GM12872 (cell line): Measurements from ENCODE around the gene TRMT10A.

Source experiments
- CTCF ChIP-seq: IDR thresholded peaks from 3 replicates; pipeline ENCODE4 v1.5.1; 2011; ENCODE audit warnings: low read depth, mild to moderate bottlenecking, low read length, moderate library complexity; ENCODE audit not compliant: insufficient read depth

TRMT10A gene

GRCh38 chr4:99563310-99564186 is at the start of gene TRMT10A:
Gene TRMT10A (minus strand): TSS chr4:99564039. CDS start chr4:99559338, 4,701 bp downstream.
- TF ChIP-seq CTCF = no peak

GRCh38 chr4:99612704-99613103 is 48.9 kb upstream of the TRMT10A start:
- no peak for TF ChIP-seq CTCF

DNA sequence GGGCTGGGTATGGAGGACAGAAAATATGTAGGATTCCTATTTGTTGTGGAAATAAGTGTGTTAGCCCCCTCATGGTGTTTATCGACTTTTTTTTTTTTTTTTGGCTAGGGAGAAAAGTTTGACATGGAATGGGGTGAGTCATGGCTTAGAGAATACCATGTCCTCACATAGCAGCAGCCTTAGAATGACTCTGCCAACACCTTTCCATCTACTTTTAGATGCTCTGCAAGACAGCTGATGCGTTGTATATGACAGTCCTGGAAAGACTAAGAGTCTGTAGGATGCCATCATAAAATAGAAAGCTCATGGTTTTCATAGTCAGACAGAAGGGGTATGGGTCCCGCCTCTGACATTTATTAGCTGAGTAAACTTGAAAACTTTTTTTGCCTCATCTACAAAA is 48.4 kb upstream of the TRMT10A start:
- TF ChIP-seq CTCF = no peak

DNA sequence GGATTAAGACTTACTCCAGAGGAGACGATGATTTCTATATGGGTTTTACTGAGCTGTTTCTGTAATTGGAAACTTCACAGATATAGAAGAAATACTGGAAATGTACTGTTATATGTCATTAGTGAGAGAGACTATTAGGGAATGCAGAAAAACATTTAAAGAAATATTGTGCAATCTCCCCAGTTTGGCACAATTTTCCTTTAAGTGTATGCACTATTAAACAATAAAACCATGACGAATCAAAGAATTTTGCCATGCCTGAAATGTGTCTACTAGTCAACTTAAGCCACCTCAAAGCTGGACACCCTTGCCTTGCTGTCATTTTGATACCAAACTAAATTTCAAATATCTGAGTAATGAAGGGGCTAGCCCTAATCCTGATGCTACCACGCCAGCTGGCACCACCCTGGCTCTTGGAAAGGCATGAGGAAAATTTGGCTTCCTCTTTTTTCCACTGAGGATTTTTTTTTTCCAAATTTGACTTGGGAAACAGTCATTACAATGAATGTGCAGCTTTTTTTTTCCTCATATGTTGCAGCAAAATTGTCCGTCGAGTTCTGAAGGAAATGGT is 46.9 kb upstream of the TRMT10A start:
- no peak for TF ChIP-seq CTCF

- no peak for TF ChIP-seq CTCF
These were observed 44.6 kb upstream of the TRMT10A start for GRCh38 chr4:99608417-99608816.

DNA sequence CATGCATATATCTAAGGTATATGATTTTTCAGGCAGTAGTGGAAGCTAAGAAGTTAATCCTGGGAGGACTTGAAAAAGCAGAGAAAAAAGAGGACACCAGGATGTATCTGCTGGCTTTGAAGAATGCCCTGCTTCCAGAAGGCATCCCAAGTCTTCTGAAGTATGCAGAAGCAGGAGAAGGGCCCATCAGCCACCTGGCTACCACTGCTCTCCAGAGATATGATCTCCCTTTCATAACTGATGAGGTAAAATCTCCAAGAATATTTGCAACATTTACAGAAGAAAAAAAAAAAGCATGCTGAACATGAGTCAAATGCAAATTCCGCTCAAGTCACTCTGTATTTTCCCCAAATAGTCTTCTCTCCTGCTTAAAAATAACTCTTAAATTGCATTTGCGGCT is 42.9 kb upstream of the TRMT10A start:
- no peak for TF ChIP-seq CTCF

GRCh38 chr4:99594818-99595217 is 31.0 kb upstream of the TRMT10A start:
- no peak for TF ChIP-seq CTCF
